ENCODE measurements around the gene ARAF. TPM values are rescaled to one million over a fixed set of nuclear protein-coding genes. Genes with fewer than 3 reads are reported as not detected.

Gene ARAF
- total and polyA plus RNA-seq, 2 donors (not counting 1 experiment from before 2014, with no cell fraction given): 14.4 to 40.9 TPM

GRCh38 chrX:47607091-47607490 is 46.1 kb downstream of the ARAF start:
- H4K20me1 ChIP-seq (ENCODE audit: control insufficient read depth, extremely low read depth, insufficient read depth, low read length): no peaks in the 10 kb centered on the region
- no peak overlapping the region for H3K9ac ChIP-seq (ENCODE audit: insufficient read depth, low read length)
- no peaks in the 10 kb centered on the region for H3K9me3 ChIP-seq (ENCODE audit: control insufficient read depth, insufficient read depth, low read depth, low read length)
- DNase-seq (ENCODE audit: low read depth in 2 of 2): peak in 1 of 2 donors; percentile 23
- no peak overlapping the region for H2AFZ ChIP-seq (ENCODE audit: low read length)
- no peak overlapping the region for H3K4me3 ChIP-seq (replicated peaks in 1 of 4; ENCODE audit: control extremely low read depth in 1 of 4, insufficient read depth in 1 of 4, low read depth in 3 of 4, low read length in 4 of 4)
- H3K4me1 ChIP-seq (ENCODE audit: control insufficient read depth, extremely low read depth, insufficient read depth, low read length): no peaks in the 10 kb centered on the region
- peaks cover 3% of the 10 kb centered on the region for H3K27me3 ChIP-seq (ENCODE audit: control insufficient read depth, insufficient read depth, low read length)
- H3K27ac ChIP-seq (ENCODE audit: insufficient read depth, low read length): no peak overlapping the region
- TF ChIP-seq EZH2 (IDR thresholded peaks at IDR 0.05; ENCODE audit: low read length, missing control alignments) (no peak), CTCF (conservative IDR thresholded peaks at IDR 0.05 in 1 of 2, IDR thresholded peaks at IDR 0.05 in 1 of 2; ENCODE audit: low read depth in 1 of 2, low read length in 2 of 2) (no peak)
- no peaks in the 10 kb centered on the region for H3K36me3 ChIP-seq (ENCODE audit: control insufficient read depth, insufficient read depth, low read length)
- no peaks in the 10 kb centered on the region for H3K79me2 ChIP-seq (ENCODE audit: control insufficient read depth, insufficient read depth, low read length)
- H3K4me2 ChIP-seq (ENCODE audit: extremely low read depth, insufficient read depth, low read length): no peak overlapping the region

GRCh38 chrX:47608130-47608810 is 47.3 kb downstream of the ARAF start:
- TF ChIP-seq CTCF (conservative IDR thresholded peaks at IDR 0.05 in 1 of 2, IDR thresholded peaks at IDR 0.05 in 1 of 2; ENCODE audit: low read depth in 1 of 2, low read length in 2 of 2): no peak
- TF ChIP-seq EZH2 (IDR thresholded peaks at IDR 0.05; ENCODE audit: low read length, missing control alignments): no peak
- no peak for DNase-seq (ENCODE audit: low read depth in 2 of 2)
- Histone ChIP-seq H3K79me2 (ENCODE audit: control insufficient read depth, insufficient read depth, low read length) (no peaks in the 10 kb centered on the region), H3K9me3 (ENCODE audit: control insufficient read depth, insufficient read depth, low read depth, low read length) (no peaks in the 10 kb centered on the region), H3K4me1 (ENCODE audit: control insufficient read depth, extremely low read depth, insufficient read depth, low read length) (no peaks in the 10 kb centered on the region), H3K9ac (ENCODE audit: insufficient read depth, low read length) (no peak overlapping the region), H3K4me3 (replicated peaks in 1 of 4; ENCODE audit: control extremely low read depth in 1 of 4, insufficient read depth in 1 of 4, low read depth in 3 of 4, low read length in 4 of 4) (no peak overlapping the region), H3K27ac (ENCODE audit: insufficient read depth, low read length) (no peak overlapping the region), H4K20me1 (ENCODE audit: control insufficient read depth, extremely low read depth, insufficient read depth, low read length) (no peaks in the 10 kb centered on the region), H3K36me3 (ENCODE audit: control insufficient read depth, insufficient read depth, low read length) (no peaks in the 10 kb centered on the region), H3K27me3 (ENCODE audit: control insufficient read depth, insufficient read depth, low read length) (peaks cover 3% of the 10 kb centered on the region), H3K4me2 (ENCODE audit: extremely low read depth, insufficient read depth, low read length) (no peak overlapping the region), H2AFZ (ENCODE audit: low read length) (no peak overlapping the region)

GRCh38 chrX:47610511-47610910 is 49.5 kb downstream of the ARAF start:
- no peaks in the 10 kb centered on the region for H3K79me2 ChIP-seq (ENCODE audit: control insufficient read depth, insufficient read depth, low read length)
- peaks cover 3% of the 10 kb centered on the region for H3K27me3 ChIP-seq (ENCODE audit: control insufficient read depth, insufficient read depth, low read length)
- no peaks in the 10 kb centered on the region for H4K20me1 ChIP-seq (ENCODE audit: control insufficient read depth, extremely low read depth, insufficient read depth, low read length)
- no peak for DNase-seq (ENCODE audit: low read depth in 2 of 2)
- H2AFZ ChIP-seq (ENCODE audit: low read length): no peak overlapping the region
- H3K4me3 ChIP-seq (replicated peaks in 1 of 4; ENCODE audit: control extremely low read depth in 1 of 4, insufficient read depth in 1 of 4, low read depth in 3 of 4, low read length in 4 of 4): no peak overlapping the region
- no peak overlapping the region for H3K9ac ChIP-seq (ENCODE audit: insufficient read depth, low read length)
- H3K4me1 ChIP-seq (ENCODE audit: control insufficient read depth, extremely low read depth, insufficient read depth, low read length): no peaks in the 10 kb centered on the region
- no peak overlapping the region for H3K4me2 ChIP-seq (ENCODE audit: extremely low read depth, insufficient read depth, low read length)
- no peaks in the 10 kb centered on the region for H3K9me3 ChIP-seq (ENCODE audit: control insufficient read depth, insufficient read depth, low read depth, low read length)
- no peak overlapping the region for H3K27ac ChIP-seq (ENCODE audit: insufficient read depth, low read length)
- TF ChIP-seq EZH2 (IDR thresholded peaks at IDR 0.05; ENCODE audit: low read length, missing control alignments) (no peak), CTCF (conservative IDR thresholded peaks at IDR 0.05 in 1 of 2, IDR thresholded peaks at IDR 0.05 in 1 of 2; ENCODE audit: low read depth in 1 of 2, low read length in 2 of 2) (no peak)
- H3K36me3 ChIP-seq (ENCODE audit: control insufficient read depth, insufficient read depth, low read length): no peaks in the 10 kb centered on the region

Data from fibroblast of lung (primary cell).